Keratinocyte (primary cell): ENCODE data around the gene TMEM190. TPM values are rescaled to one million over a fixed set of nuclear protein-coding genes. Genes with fewer than 3 reads are reported as not detected.
"Not testable (repeated sequence)": the region's sequence is repeated elsewhere in the genome, so short reads cannot be mapped to it uniquely, and the experiment has no call there.

ENCODE experiments used
- DNase-seq: peaks from one replicate; pipeline ENCODE4 v3.0.0-alpha.2; 2011; ENCODE audit warnings: low read depth, missing footprints, low spot score
- FAIRE-seq: peaks from 2 replicates; lab custom pipeline; 2011; peaks lifted over from hg19 to GRCh38; lab: Jason Lieb, UNC
- H2AFZ ChIP-seq: 2 replicates; pipeline ENCODE4 v1.6.0; 2012; ENCODE audit warnings: low read length, control low read depth, inconsistent platforms; ENCODE audit not compliant: control insufficient read depth
- H3K27ac ChIP-seq: 2 replicates; pipeline ENCODE4 v1.5.1; 2011; ENCODE audit warnings: low read length; ENCODE audit not compliant: control insufficient read depth, insufficient read depth
- H3K27me3 ChIP-seq: 3 replicates; pipeline ENCODE4 v1.6.0; 2011; ENCODE audit warnings: low read length; ENCODE audit not compliant: control insufficient read depth, insufficient read depth; ENCODE audit errors: extremely low read depth
- H3K36me3 ChIP-seq, 2 experiments: 2 replicates in 1 of 2; 3 replicates in 1 of 2; pipeline ENCODE4 v1.5.1; 2011; ENCODE audit warnings: low read length in 2 of 2, mild to moderate bottlenecking in 1 of 2; ENCODE audit not compliant: control insufficient read depth in 2 of 2, insufficient read depth in 2 of 2; ENCODE audit errors: extremely low read depth in 1 of 2
- H3K4me1 ChIP-seq: 3 replicates; pipeline ENCODE4 v1.5.1; 2011; ENCODE audit warnings: low read length; ENCODE audit not compliant: control insufficient read depth, insufficient read depth; ENCODE audit errors: extremely low read depth
- H3K4me2 ChIP-seq: 3 replicates; pipeline ENCODE4 v1.6.0; 2011; ENCODE audit warnings: low read depth, low read length; ENCODE audit not compliant: control insufficient read depth, insufficient read depth; ENCODE audit errors: extremely low read depth
- H3K4me3 ChIP-seq, 3 experiments: fragments of 200-600 bp in 1 of 3; sonication (generic) in 1 of 3; 2 replicates in 2 of 3; 3 replicates in 1 of 3; pipeline ENCODE4 v1.5.1; 2011 to 2016; ENCODE audit warnings: low read length in 3 of 3, mild to moderate bottlenecking in 3 of 3, control low read depth in 2 of 3, inconsistent platforms in 1 of 3, low read depth in 1 of 3, mixed read lengths in 1 of 3, mixed run types in 1 of 3, moderate library complexity in 1 of 3; ENCODE audit not compliant: control insufficient read depth in 2 of 3, insufficient read depth in 2 of 3; ENCODE audit errors: extremely low read depth in 1 of 3
- H3K79me2 ChIP-seq: 2 replicates; pipeline ENCODE4 v1.6.0; 2012; ENCODE audit warnings: low read length; ENCODE audit not compliant: control insufficient read depth, insufficient read depth
- H3K9ac ChIP-seq: 3 replicates; pipeline ENCODE4 v1.6.0; 2011; ENCODE audit warnings: low read length; ENCODE audit not compliant: control insufficient read depth, insufficient read depth; ENCODE audit errors: extremely low read depth
- H3K9me1 ChIP-seq: 3 replicates; pipeline ENCODE4 v1.6.0; 2011; ENCODE audit warnings: low read length; ENCODE audit not compliant: control insufficient read depth, insufficient read depth; ENCODE audit errors: extremely low read depth
- H3K9me3 ChIP-seq: 2 replicates; pipeline ENCODE4 v1.5.1; 2012; ENCODE audit warnings: low read depth, low read length; ENCODE audit not compliant: control insufficient read depth
- H4K20me1 ChIP-seq: 3 replicates; pipeline ENCODE4 v1.6.0; 2011; ENCODE audit warnings: low read length; ENCODE audit not compliant: control insufficient read depth, insufficient read depth; ENCODE audit errors: extremely low read depth
- CTCF ChIP-seq, 3 experiments: IDR thresholded peaks in 1 of 3; conservative IDR thresholded peaks in 1 of 3; optimal IDR thresholded peaks in 1 of 3; 2 replicates in 2 of 3; 3 replicates in 1 of 3; pipeline versions ENCODE3 to v1.5.1; 2011; ENCODE audit warnings: low read length in 3 of 3, mild to moderate bottlenecking in 3 of 3, moderate library complexity in 2 of 3, control low read depth in 1 of 3, inconsistent platforms in 1 of 3; ENCODE audit not compliant: insufficient read depth in 2 of 3; ENCODE audit errors: extremely low read depth in 1 of 3
- EZH2 ChIP-seq: IDR thresholded peaks from one replicate; pipeline ENCODE4 v1.6.1; 2012; ENCODE audit warnings: inconsistent platforms, mild to moderate bottlenecking, low read length, moderate library complexity
- dilution Hi-C: fragments of 300-500 bp; cut with MboI; formaldehyde crosslinking; loops from one replicate; pipeline ENCODE4 v1.7.0; 2020; ENCODE audit warnings: low sequenced_read_pairs; ENCODE audit not compliant: extremely low pct_ligation_motif_present
- polyA plus RNA-seq, 5 experiments: library from polyadenylated mRNA; depleted of rRNA in 3 of 5; stranded (reverse) in 3 of 5; stranded (forward) in 1 of 5; unstranded in 1 of 5; fragments of >200 nt; gene quantifications; 1 replicate in 1 of 5; 2 replicates in 3 of 5; 3 replicates in 1 of 5; pipeline versions ENCODE4 v1.2.1 to v1.2.3, GENCODE V29; 2011 to 2012; ENCODE audit warnings: missing spikeins in 2 of 5, low read depth in 1 of 5, low replicate concordance in 1 of 5

The TMEM190 gene
- polyA plus RNA-seq, 1 donor (not counting 4 experiments of a cell fraction or from before 2014, with no cell fraction given), result not detected

GRCh38 chr19:55419103-55419502, 42.5 kb downstream of the TMEM190 start:
- FAIRE-seq (no peak), DNase-seq (no peak)
- H2AFZ ChIP-seq, result no peak overlapping the region
- H3K9ac ChIP-seq, result no peak overlapping the region
- no peaks in the 10 kb centered on the region for H3K9me1 ChIP-seq
- H3K4me3 ChIP-seq, result no peak overlapping the region
- H4K20me1 ChIP-seq, result no peaks in the 10 kb centered on the region
- H3K9me3 ChIP-seq, result no peaks in the 10 kb centered on the region
- H3K27ac ChIP-seq, result no peak overlapping the region
- TF ChIP-seq EZH2 (no peak), CTCF (optimal IDR thresholded peaks at IDR 0.05 in 1 of 3, IDR thresholded peaks at IDR 0.05 in 1 of 3, conservative IDR thresholded peaks at IDR 0.05 in 1 of 3; ENCODE audit: extremely low read depth in 1 of 3, insufficient read depth in 2 of 3, low read length in 3 of 3) (no peak)
- H3K4me1 ChIP-seq, result peaks cover 4% of the 10 kb centered on the region
- no peak overlapping the region for H3K4me2 ChIP-seq
- H3K36me3 ChIP-seq, result no peaks in the 10 kb centered on the region
- H3K27me3 ChIP-seq, result peaks cover 3% of the 10 kb centered on the region
- no peaks in the 10 kb centered on the region for H3K79me2 ChIP-seq
- dilution Hi-C loops, result no loop called here

- dilution Hi-C loops, result no loop called here
- TF ChIP-seq CTCF (optimal IDR thresholded peaks at IDR 0.05 in 1 of 3, IDR thresholded peaks at IDR 0.05 in 1 of 3, conservative IDR thresholded peaks at IDR 0.05 in 1 of 3; ENCODE audit: extremely low read depth in 1 of 3, insufficient read depth in 2 of 3, low read length in 3 of 3), result no peak
- H3K27ac ChIP-seq, result no peak overlapping the region
Measured at GRCh38 chr19:55419624-55420236, 43.1 kb downstream of the TMEM190 start.

GRCh38 chr19:55421281-55421680, 44.7 kb downstream of the TMEM190 start:
- dilution Hi-C loops, DNase-seq, H3K9me3 ChIP-seq, H3K4me2 ChIP-seq, H3K4me3 ChIP-seq, H4K20me1 ChIP-seq, H3K9me1 ChIP-seq, H3K27ac ChIP-seq, H3K36me3 ChIP-seq, H3K27me3 ChIP-seq, H2AFZ ChIP-seq, H3K9ac ChIP-seq, H3K4me1 ChIP-seq, H3K79me2 ChIP-seq, FAIRE-seq: not testable (repeated sequence)

More at GRCh38 chr19:55419624-55420236, 43.1 kb downstream of the TMEM190 start:
- no peak overlapping the region for H3K4me3 ChIP-seq
- H3K9me1 ChIP-seq, result no peaks in the 10 kb centered on the region
- peaks cover 6% of the 10 kb centered on the region for H3K27me3 ChIP-seq
- peaks cover 4% of the 10 kb centered on the region for H3K4me1 ChIP-seq
- DNase-seq, result no peak
- no peaks in the 10 kb centered on the region for H3K36me3 ChIP-seq
- H2AFZ ChIP-seq, result no peak overlapping the region
- H3K9ac ChIP-seq, result no peak overlapping the region
- no peaks in the 10 kb centered on the region for H3K79me2 ChIP-seq
- FAIRE-seq, result no peak
- no peaks in the 10 kb centered on the region for H4K20me1 ChIP-seq
- no peak overlapping the region for H3K4me2 ChIP-seq
- no peaks in the 10 kb centered on the region for H3K9me3 ChIP-seq
